B cell (primary cell): ENCODE data around the gene SUV39H2. TPM values are rescaled to one million over a fixed set of nuclear protein-coding genes. Genes with fewer than 3 reads are reported as not detected.

Experiments used
- ATAC-seq: fragments of 200-7000 bp; cut with Tn5 transposase; one replicate; pipeline ENCODE4 v1.10.0; 2021; ENCODE audit warnings: low read depth, mild to moderate bottlenecking, moderate number of reproducible peaks, moderate library complexity
- CTCF ChIA-PET: fragments of 350-600 bp; sonication (Branson Sonifier 250); formaldehyde crosslinking; loops from one replicate; lab custom pipeline; 2021; ENCODE audit warnings: antibody characterized with exemption, inconsistent platforms; lab: Charles Lee
- POLR2A ChIA-PET: fragments of 350-600 bp; sonication (Branson Sonifier 250); formaldehyde crosslinking; loops from one replicate; lab custom pipeline; 2021; ENCODE audit warnings: antibody characterized with exemption; lab: Charles Lee
- DNase-seq: peaks from one replicate; pipeline ENCODE4 v3.0.0; 2013
- H2AFZ ChIP-seq: 2 replicates; pipeline ENCODE4 v1.6.1; 2012; ENCODE audit warnings: mild to moderate bottlenecking, low read depth, low read length; ENCODE audit not compliant: insufficient read depth, poor library complexity, severe bottlenecking
- H3K27ac ChIP-seq, 2 donors: 1 replicate in 1 of 2; 2 replicates in 1 of 2; pipeline ENCODE4 v1.5.1; 2012 to 2013; ENCODE audit warnings: low read length in 2 of 2, mild to moderate bottlenecking in 2 of 2, moderate library complexity in 1 of 2
- H3K27me3 ChIP-seq, 4 experiments: fragments of 200-600 bp in 1 of 4; sonication (generic) in 1 of 4; replicated peaks in 1 of 4; 1 replicate in 2 of 4; 2 replicates in 2 of 4; pipeline versions ENCODE4 v1.6.1 to v1.7.0; 2013 to 2016; ENCODE audit warnings: low read length in 3 of 4, mild to moderate bottlenecking in 2 of 4, mixed read lengths in 1 of 4, moderate library complexity in 1 of 4; ENCODE audit not compliant: insufficient read depth in 4 of 4, control insufficient read depth in 3 of 4; ENCODE audit errors: control extremely low read depth in 1 of 4
- H3K36me3 ChIP-seq, 2 experiments: replicated peaks in 1 of 2; 1 replicate in 1 of 2; 2 replicates in 1 of 2; pipeline versions ENCODE4 v1.6.1 to v1.7.1; 2013; ENCODE audit warnings: low read length in 1 of 2; ENCODE audit not compliant: insufficient read depth in 2 of 2, control insufficient read depth in 1 of 2; ENCODE audit errors: control extremely low read depth in 1 of 2, extremely low read depth in 1 of 2
- H3K4me1 ChIP-seq, 2 donors: fragments of 200-600 bp in 1 of 2; sonication (generic) in 1 of 2; 1 replicate in 1 of 2; 2 replicates in 1 of 2; pipeline versions ENCODE4 v1.5.1 to v1.6.1; 2013 to 2017; ENCODE audit warnings: low read length in 2 of 2; ENCODE audit not compliant: control insufficient read depth in 2 of 2, insufficient read depth in 2 of 2
- H3K4me2 ChIP-seq: replicated peaks from 2 replicates; pipeline ENCODE3; 2012; ENCODE audit warnings: mild to moderate bottlenecking, low read depth, low read length; ENCODE audit not compliant: poor library complexity, severe bottlenecking
- H3K4me3 ChIP-seq, 5 experiments: fragments of 200-600 bp in 1 of 5; sonication (generic) in 1 of 5; 1 replicate in 3 of 5; 2 replicates in 2 of 5; pipeline versions ENCODE4 v1.5.1 to v1.7.0; 2011 to 2016; ENCODE audit warnings: low read length in 4 of 5, mild to moderate bottlenecking in 4 of 5, low read depth in 2 of 5, control low read depth in 1 of 5, moderate library complexity in 1 of 5; ENCODE audit not compliant: insufficient read depth in 1 of 5; ENCODE audit errors: control extremely low read depth in 1 of 5, extremely low read depth in 1 of 5
- H3K79me2 ChIP-seq: fragments of 200-600 bp; sonication (generic); one replicate; pipeline ENCODE4 v1.6.0; 2016; ENCODE audit warnings: low read length; ENCODE audit not compliant: control insufficient read depth, insufficient read depth
- H3K9ac ChIP-seq: fragments of 200-600 bp; sonication (generic); 2 replicates; pipeline ENCODE4 v1.6.1; 2017; ENCODE audit warnings: mild to moderate bottlenecking, low read length, moderate library complexity
- H3K9me3 ChIP-seq, 3 donors: one replicate each; pipeline versions ENCODE4 v1.6.1 to v1.7.1; 2013; ENCODE audit warnings: low read length in 2 of 3; ENCODE audit not compliant: control insufficient read depth in 2 of 3, insufficient read depth in 1 of 3; ENCODE audit errors: control extremely low read depth in 1 of 3
- H4K20me1 ChIP-seq: 2 replicates; pipeline ENCODE4 v1.6.0; 2012; ENCODE audit warnings: mild to moderate bottlenecking, low read length; ENCODE audit not compliant: insufficient read depth, control insufficient read depth, poor library complexity, severe bottlenecking
- H3K27ac Mint-ChIP-seq: one replicate; pipeline ENCODE4 v1.8.0; 2021; ENCODE audit warnings: mixed read lengths
- H3K27me3 Mint-ChIP-seq: one replicate; pipeline ENCODE4 v1.8.0; 2021; ENCODE audit warnings: mixed read lengths
- H3K4me1 Mint-ChIP-seq: one replicate; pipeline ENCODE4 v1.8.0; 2021; ENCODE audit warnings: mixed read lengths
- H3K4me3 Mint-ChIP-seq: one replicate; pipeline ENCODE4 v1.8.0; 2021; ENCODE audit warnings: mixed read lengths
- H3K9me3 Mint-ChIP-seq: one replicate; pipeline ENCODE4 v1.8.0; 2022; ENCODE audit warnings: mixed read lengths; ENCODE audit not compliant: insufficient read depth
- CTCF ChIP-seq: fragments of 200-600 bp; IDR thresholded peaks from one replicate; pipeline ENCODE4 v1.8.0; 2022; ENCODE audit warnings: antibody characterized with exemption, mild to moderate bottlenecking
- EZH2 ChIP-seq: IDR thresholded peaks from 2 replicates; pipeline ENCODE4 v1.6.1; 2012; ENCODE audit warnings: borderline replicate concordance, low read depth, mild to moderate bottlenecking, moderate library complexity, low read length; ENCODE audit not compliant: insufficient read depth, poor library complexity, severe bottlenecking
- WGBS: methylation state at CpG from one replicate; pipeline ENCODE4 v1.1.5; 2013; ENCODE audit warnings: missing lambda C conversion rate; ENCODE audit not compliant: insufficient coverage; 5-methylcytosine and 5-hydroxymethylcytosine counted together
- intact Hi-C: fragments of 100-400 bp; cut with micrococcal nuclease; formaldehyde crosslinking; loops from one replicate; pipeline ENCODE4 v1.10.0; 2022
- polyA plus RNA-seq: library from polyadenylated mRNA; depleted of rRNA; stranded (reverse); fragments of >200 nt; gene quantifications from 2 replicates; pipeline ENCODE4 v1.2.3, GENCODE V29; 2012
- total RNA-seq, 2 donors: library from RNA; stranded (reverse); fragments of 120-200 nt in 1 of 2; gene quantifications; 1 replicate in 1 of 2; 2 replicates in 1 of 2; pipeline versions ENCODE4 v1.2.3 to v1.2.4, GENCODE V29; 2013 to 2022

Gene SUV39H2
- total and polyA plus RNA-seq, 2 donors (not counting 1 experiment from before 2014, with no cell fraction given), result 0.73 to 3.2 TPM

GRCh38 chr10:14884082-14884481 is 5.4 kb downstream of the SUV39H2 start:
- POLR2A ChIA-PET, result no interaction called here
- H3K9me3 ChIP-seq, result no peaks in the 10 kb centered on the region
- CTCF ChIA-PET, result no interaction called here
- no peak overlapping the region for H3K4me2 ChIP-seq
- DNase-seq (no peak), ATAC-seq (no peak)
- Mint-ChIP-seq H3K27me3 (no peaks in the 10 kb centered on the region), H3K4me3 (no peak overlapping the region), H3K27ac (no peak overlapping the region), H3K4me1 (peaks cover 13% of the 10 kb centered on the region), H3K9me3 (no peaks in the 10 kb centered on the region)
- H3K4me3 ChIP-seq, result no peak overlapping the region
- intact Hi-C loops, result no loop called here
- no peak overlapping the region for H2AFZ ChIP-seq
- H3K4me1 ChIP-seq, result peaks cover 8 to 11% of the 10 kb centered on the region in 2 donors
- H3K9ac ChIP-seq, result no peak overlapping the region
- peaks cover 0 to 6% (median 0%) of the 10 kb centered on the region in 4 experiments for H3K27me3 ChIP-seq
- no peaks in the 10 kb centered on the region for H4K20me1 ChIP-seq
- no peak overlapping the region for H3K27ac ChIP-seq
- H3K79me2 ChIP-seq, result peaks cover 28% of the 10 kb centered on the region
- WGBS, result no CpG with 5 or more reads among the region's 3 CpGs
- TF ChIP-seq CTCF, result no peak
- no peak for TF ChIP-seq EZH2
- H3K36me3 ChIP-seq, result no peaks in the 10 kb centered on the region

- DNase-seq, result peak; percentile 16
- H3K79me2 ChIP-seq, result peaks cover 15% of the 10 kb centered on the region
- TF ChIP-seq EZH2, result no peak
- TF ChIP-seq CTCF, result peak; percentile 55
- Mint-ChIP-seq H3K4me1 (no peaks in the 10 kb centered on the region), H3K27me3 (no peaks in the 10 kb centered on the region), H3K4me3 (no peak overlapping the region), H3K27ac (no peak overlapping the region), H3K9me3 (no peaks in the 10 kb centered on the region)
- H2AFZ ChIP-seq, result no peak overlapping the region
- H3K36me3 ChIP-seq, result no peaks in the 10 kb centered on the region
- H3K4me1 ChIP-seq, result no peaks in the 10 kb centered on the region
- H3K27me3 ChIP-seq, result no peaks in the 10 kb centered on the region
- POLR2A ChIA-PET, result no interaction called here
- no peak overlapping the region for H3K4me2 ChIP-seq
- H3K9me3 ChIP-seq, result no peaks in the 10 kb centered on the region
- intact Hi-C loops, result no loop called here
- H3K9ac ChIP-seq, result no peak overlapping the region
- no CpG with 5 or more reads among the region's 2 CpGs for WGBS
- H4K20me1 ChIP-seq, result no peaks in the 10 kb centered on the region
- CTCF ChIA-PET, result interaction anchor here (1.0 to 2.2 kb wide), 8 partner anchors 13 to 390 kb away, joined by 3 to 7 read pairs (median 4); partner anchors contain the start of gene DCLRE1C
- ATAC-seq, result no peak
- H3K4me3 ChIP-seq, result no peak overlapping the region
- H3K27ac ChIP-seq, result no peak overlapping the region
Observed at GRCh38 chr10:14889318-14889717, 10.7 kb downstream of the SUV39H2 start.
